GM10248 (cell line): ENCODE data around the gene PEX10.

Experiments used
- CTCF ChIA-PET: fragments of 300-600 bp; sonication (Branson Sonifier 250); formaldehyde crosslinking; extraction: SDS; loops from one replicate; lab custom pipeline; 2021; ENCODE audit warnings: antibody characterized with exemption; lab: Yijun Ruan, JAX
- POLR2A ChIA-PET: fragments of 350-650 bp; sonication (Branson Sonifier 250); formaldehyde crosslinking; extraction: SDS; loops from one replicate; lab custom pipeline; 2020; ENCODE audit warnings: antibody characterized with exemption; lab: Yijun Ruan, JAX
- DNase-seq: peaks from one replicate; pipeline ENCODE4 v3.0.0; 2012; ENCODE audit errors: extremely low spot score
- CTCF ChIP-seq: IDR thresholded peaks from 2 replicates; pipeline ENCODE4 v1.5.1; 2012; ENCODE audit warnings: mild to moderate bottlenecking, low read depth; ENCODE audit errors: extremely low read depth, missing control alignments, control extremely low read depth

The PEX10 gene

GRCh38 chr1:2384941-2385481 lies 27.4 kb downstream of the PEX10 start:
- TF ChIP-seq CTCF, result no peak
- DNase-seq, result no peak
- CTCF ChIA-PET, result interaction anchor here (9.5 kb wide), 1 partner anchor 186 kb away, joined by 182 read pairs; the partner anchor contains the start of gene FAAP20
- POLR2A ChIA-PET, result no interaction called here

GRCh38 chr1:2384130-2384860 lies 28.1 kb downstream of the PEX10 start:
- ChIA-PET CTCF (interaction anchor here (1.1 to 9.5 kb wide), 2 partner anchors 185 to 192 kb away, joined by 4 to 182 read pairs; partner anchors contain the start of gene FAAP20), POLR2A (no interaction called here)
- no peak for DNase-seq
- no peak for TF ChIP-seq CTCF

DNA sequence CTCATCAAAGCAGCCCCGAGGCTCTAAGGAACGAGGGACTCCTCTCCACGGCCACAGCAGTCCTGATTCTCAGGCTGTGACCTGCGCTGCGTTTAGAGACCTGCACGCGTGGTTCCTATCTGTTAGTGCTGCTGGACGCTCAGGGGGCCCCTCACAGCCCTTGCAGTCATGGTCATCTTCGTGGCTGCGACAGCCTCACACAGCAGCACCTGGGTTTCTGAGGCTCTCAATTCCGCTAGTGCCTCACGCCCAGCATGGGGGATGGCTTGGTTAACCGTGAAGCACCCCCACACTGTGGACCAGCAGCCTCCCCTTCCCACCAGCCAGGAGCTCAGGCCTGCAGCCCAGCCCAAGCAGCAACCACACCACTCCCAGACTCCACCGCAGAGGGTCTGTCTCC lies 28.8 kb downstream of the PEX10 start:
- TF ChIP-seq CTCF, result no peak
- CTCF ChIA-PET, result interaction anchor here (0.6 to 9.5 kb wide), 3 partner anchors 8 to 192 kb away, joined by 3 to 182 read pairs (median 4); partner anchors contain the start of genes FAAP20, MORN1 and RER1
- POLR2A ChIA-PET, result no interaction called here
- DNase-seq, result no peak

DNA sequence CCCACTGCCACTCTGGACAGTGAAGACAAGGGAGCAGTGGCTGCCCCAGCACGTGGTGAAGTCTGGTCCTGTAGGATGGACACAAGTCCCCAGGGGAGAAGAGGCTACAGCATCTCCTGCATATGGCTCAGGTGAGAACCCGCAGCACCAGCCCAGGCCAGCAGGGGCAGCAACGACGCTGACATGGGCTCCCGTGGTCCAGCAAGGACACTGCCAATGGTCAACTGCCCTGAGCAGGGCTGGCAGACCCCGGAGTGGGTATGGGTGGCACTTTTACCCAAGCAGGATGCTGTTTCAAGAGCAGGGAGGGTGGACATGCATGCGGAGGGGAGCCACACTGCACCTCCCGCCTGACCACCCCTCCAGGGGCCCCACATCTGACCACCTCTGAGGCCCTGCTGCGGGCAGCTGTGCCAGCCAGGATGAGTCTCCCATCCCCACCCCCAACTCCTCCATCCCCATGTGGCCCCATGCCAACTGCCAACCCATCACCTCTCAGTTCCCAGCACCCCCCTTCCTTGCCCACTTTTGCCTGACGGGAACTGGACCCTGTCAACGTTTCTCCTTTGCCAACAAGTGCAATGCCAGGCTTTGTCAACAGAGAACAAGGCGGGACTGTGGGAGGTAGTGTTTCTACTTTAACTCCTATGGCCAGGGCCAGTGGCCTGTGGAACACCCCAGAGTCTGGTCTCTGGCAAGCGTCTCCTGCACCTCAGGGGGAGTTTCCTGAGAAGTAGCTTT lies 29.6 kb downstream of the PEX10 start:
- DNase-seq, result peak; percentile 65
- TF ChIP-seq CTCF, result peak; percentile 37
- CTCF ChIA-PET, result interaction anchor here (0.6 to 9.5 kb wide), 17 partner anchors 9 to 1237 kb away, joined by 3 to 182 read pairs (median 5); partner anchors contain the start of genes FAAP20, MORN1 and RER1
- POLR2A ChIA-PET, result interaction anchor here (0.9 kb wide), 1 partner anchor 155 kb away, joined by 3 read pairs; the partner anchor contains the start of gene SKI

- TF ChIP-seq CTCF, result peak; percentile 96
- ChIA-PET POLR2A (interaction anchor here (0.9 kb wide), 1 partner anchor 154 kb away, joined by 3 read pairs; the partner anchor contains the start of gene SKI), CTCF (interaction anchor here (0.6 to 9.5 kb wide), 29 partner anchors 8 to 1238 kb away, joined by 3 to 182 read pairs (median 4); partner anchors contain the start of genes FAAP20, MORN1 and RER1)
- DNase-seq, result peak; percentile 92
Measured at GRCh38 chr1:2381741-2382620, 30.4 kb downstream of the PEX10 start.
